Smooth muscle cell (in vitro differentiated cells): ENCODE results near the gene FOXRED2. TPM values are rescaled to one million over a fixed set of nuclear protein-coding genes. Genes with fewer than 3 reads are reported as not detected.
"Not testable (repeated sequence)": the region's sequence is repeated elsewhere in the genome, so short reads cannot be mapped to it uniquely, and the experiment has no call there.

ENCODE experiments used
- DNase-seq: peaks from one replicate; lab custom pipeline; 2025; ENCODE audit not compliant: unreplicated experiment; lab: John Stamatoyannopoulos, UW
- H2AFZ ChIP-seq: fragments of 200-600 bp; sonication (generic); 2 replicates; pipeline ENCODE4 v1.6.0; 2016; ENCODE audit warnings: antibody characterized with exemption, low read depth, mild to moderate bottlenecking
- H3F3A ChIP-seq: fragments of 200-600 bp; sonication (generic); 2 replicates; pipeline ENCODE4 v1.6.0; 2017; ENCODE audit warnings: antibody characterized with exemption, low read depth
- H3K27ac ChIP-seq: fragments of 200-600 bp; sonication (generic); 2 replicates; pipeline ENCODE4 v1.5.1; 2016; ENCODE audit warnings: low read depth, mild to moderate bottlenecking
- H3K27me3 ChIP-seq: fragments of 200-600 bp; sonication (generic); 2 replicates; pipeline ENCODE4 v1.6.1; 2016; ENCODE audit warnings: low read depth, mild to moderate bottlenecking
- H3K36me3 ChIP-seq: fragments of 200-600 bp; sonication (generic); 2 replicates; pipeline ENCODE4 v1.5.1; 2016; ENCODE audit warnings: low read depth
- H3K4me1 ChIP-seq: fragments of 200-600 bp; sonication (generic); 2 replicates; pipeline ENCODE4 v1.5.1; 2016; ENCODE audit warnings: low read depth
- H3K4me2 ChIP-seq: fragments of 200-600 bp; sonication (generic); 2 replicates; pipeline ENCODE4 v1.6.0; 2016; ENCODE audit warnings: mild to moderate bottlenecking
- H3K4me3 ChIP-seq: fragments of 200-600 bp; sonication (generic); 2 replicates; pipeline ENCODE4 v1.5.1; 2016; ENCODE audit warnings: mild to moderate bottlenecking
- H3K79me2 ChIP-seq: fragments of 200-600 bp; sonication (generic); 2 replicates; pipeline ENCODE4 v1.6.0; 2016; ENCODE audit warnings: low read depth, mild to moderate bottlenecking
- H3K9ac ChIP-seq: fragments of 200-600 bp; sonication (generic); 2 replicates; pipeline ENCODE4 v1.6.0; 2016; ENCODE audit warnings: low read depth
- H3K9me3 ChIP-seq: fragments of 200-600 bp; sonication (generic); replicated peaks from 2 replicates; pipeline ENCODE4 v1.5.1; 2016; ENCODE audit warnings: low read depth
- H4K20me1 ChIP-seq: fragments of 200-600 bp; sonication (generic); 2 replicates; pipeline ENCODE4 v1.6.0; 2016; ENCODE audit warnings: low read depth
- WGBS: methylation state at CpG from one replicate; pipeline ENCODE4 v1.1.7; 2016; ENCODE audit warnings: low lambda C conversion rate; 5-methylcytosine and 5-hydroxymethylcytosine counted together
- polyA plus RNA-seq: library from polyadenylated mRNA; unstranded; fragments of >200 nt; fragmentation: Nextera tagmentation; extraction: Ambion mirVana; gene quantifications from 2 replicates; pipeline ENCODE4 v1.2.1, GENCODE V29; 2016
- total RNA-seq: library from RNA; depleted of rRNA; stranded (reverse); fragments of >200 nt; gene quantifications from 2 replicates; pipeline ENCODE4 v1.2.3, GENCODE V29; 2014
- TF ChIP-seq, protein P1 (sequence below): fragments of 200-600 bp; sonication (generic); IDR thresholded peaks from 2 replicates; pipeline ENCODE4 v1.5.1; 2017; ENCODE audit warnings: borderline replicate concordance, mild to moderate bottlenecking, antibody characterized with exemption; ENCODE audit not compliant: insufficient read depth, poor library complexity, severe bottlenecking

The FOXRED2 gene
- total and polyA plus RNA-seq, 2 experiments from 2014 or later: 3.1 to 4.2 TPM

DNA sequence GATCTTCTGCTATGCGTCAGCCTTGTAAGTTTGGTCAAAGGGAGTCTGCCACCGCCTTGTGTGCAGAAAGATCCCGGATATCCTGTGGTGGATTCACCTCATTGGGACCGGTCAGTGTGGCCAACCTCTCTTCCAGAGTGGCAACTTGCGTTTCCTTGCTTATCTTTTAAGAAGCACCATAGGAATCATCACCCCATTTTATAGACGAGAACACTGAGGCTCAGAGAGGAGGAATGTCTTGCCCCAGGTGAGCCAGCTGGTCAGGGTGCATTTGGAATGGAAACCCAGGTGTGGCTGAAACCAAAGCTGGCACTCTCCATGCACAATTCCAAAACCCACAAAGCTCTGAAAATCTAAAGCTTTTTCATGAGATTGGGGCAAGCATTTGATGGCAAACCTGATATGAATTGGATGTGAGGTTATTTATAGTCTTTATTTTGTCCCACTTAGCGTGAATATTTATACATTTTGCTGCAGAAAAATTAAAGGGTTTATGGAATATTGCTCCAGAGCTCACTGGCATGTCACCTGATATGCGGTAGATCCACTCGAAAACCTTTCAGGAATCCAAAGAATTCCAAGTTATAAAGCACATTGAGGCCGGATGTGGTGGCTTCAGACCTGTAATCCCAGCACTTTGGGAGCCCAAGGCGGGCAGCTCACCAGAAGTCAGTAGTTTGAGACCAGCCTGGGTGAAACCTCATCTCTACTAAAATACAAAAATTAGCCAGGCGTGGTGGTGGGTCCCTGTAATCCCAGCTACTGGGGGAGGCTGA lies 34.2 kb upstream of the FOXRED2 start:
- H3K4me3 ChIP-seq: no peak overlapping the region
- 78% methylated on average over 12 of the region's 12 CpGs for WGBS
- H3K9me3 ChIP-seq: no peaks in the 10 kb centered on the region
- no peak overlapping the region for H2AFZ ChIP-seq
- TF ChIP-seq, protein P1, sequence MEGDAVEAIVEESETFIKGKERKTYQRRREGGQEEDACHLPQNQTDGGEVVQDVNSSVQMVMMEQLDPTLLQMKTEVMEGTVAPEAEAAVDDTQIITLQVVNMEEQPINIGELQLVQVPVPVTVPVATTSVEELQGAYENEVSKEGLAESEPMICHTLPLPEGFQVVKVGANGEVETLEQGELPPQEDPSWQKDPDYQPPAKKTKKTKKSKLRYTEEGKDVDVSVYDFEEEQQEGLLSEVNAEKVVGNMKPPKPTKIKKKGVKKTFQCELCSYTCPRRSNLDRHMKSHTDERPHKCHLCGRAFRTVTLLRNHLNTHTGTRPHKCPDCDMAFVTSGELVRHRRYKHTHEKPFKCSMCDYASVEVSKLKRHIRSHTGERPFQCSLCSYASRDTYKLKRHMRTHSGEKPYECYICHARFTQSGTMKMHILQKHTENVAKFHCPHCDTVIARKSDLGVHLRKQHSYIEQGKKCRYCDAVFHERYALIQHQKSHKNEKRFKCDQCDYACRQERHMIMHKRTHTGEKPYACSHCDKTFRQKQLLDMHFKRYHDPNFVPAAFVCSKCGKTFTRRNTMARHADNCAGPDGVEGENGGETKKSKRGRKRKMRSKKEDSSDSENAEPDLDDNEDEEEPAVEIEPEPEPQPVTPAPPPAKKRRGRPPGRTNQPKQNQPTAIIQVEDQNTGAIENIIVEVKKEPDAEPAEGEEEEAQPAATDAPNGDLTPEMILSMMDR: no peak
- no peaks in the 10 kb centered on the region for H3K4me1 ChIP-seq
- H3K79me2 ChIP-seq: no peaks in the 10 kb centered on the region
- H3K9ac ChIP-seq: no peak overlapping the region
- DNase-seq: no peak
- H3K27ac ChIP-seq: peak overlapping the region; percentile 38
- H3K36me3 ChIP-seq: no peaks in the 10 kb centered on the region
- H4K20me1 ChIP-seq: no peaks in the 10 kb centered on the region
- no peak overlapping the region for H3K4me2 ChIP-seq
- H3F3A ChIP-seq: no peaks in the 10 kb centered on the region
- no peaks in the 10 kb centered on the region for H3K27me3 ChIP-seq

DNA sequence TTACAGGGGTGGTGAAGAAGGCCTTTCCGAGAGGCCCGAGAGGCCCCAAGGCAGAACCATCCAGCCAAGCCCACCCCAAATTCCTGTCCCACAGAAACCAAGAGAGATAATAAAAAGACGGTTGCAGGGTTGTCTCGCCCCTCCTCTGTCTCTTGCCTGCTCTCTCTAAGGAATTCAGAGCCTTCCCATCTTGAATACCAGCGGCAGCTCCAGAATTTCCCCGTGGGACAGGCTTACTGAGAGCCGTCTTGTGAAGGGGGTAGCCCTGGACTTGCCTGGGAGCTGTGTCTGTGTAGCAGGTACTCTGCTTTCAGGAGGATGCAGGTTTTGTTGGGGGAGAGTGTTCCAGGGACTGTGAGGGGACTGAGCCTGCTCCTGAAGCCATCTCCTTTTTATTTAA lies 31.7 kb upstream of the FOXRED2 start:
- TF ChIP-seq, protein P1: no peak
- Histone ChIP-seq H3K4me2 (no peak overlapping the region), H3F3A (no peaks in the 10 kb centered on the region), H3K79me2 (no peaks in the 10 kb centered on the region), H3K27ac (no peak overlapping the region), H3K9me3 (no peaks in the 10 kb centered on the region), H3K4me3 (no peak overlapping the region), H3K36me3 (no peaks in the 10 kb centered on the region), H2AFZ (no peak overlapping the region), H3K9ac (no peak overlapping the region), H4K20me1 (no peaks in the 10 kb centered on the region), H3K27me3 (no peaks in the 10 kb centered on the region), H3K4me1 (no peaks in the 10 kb centered on the region)
- no peak for DNase-seq
- WGBS: 59% methylated on average over 7 of the region's 7 CpGs

DNA sequence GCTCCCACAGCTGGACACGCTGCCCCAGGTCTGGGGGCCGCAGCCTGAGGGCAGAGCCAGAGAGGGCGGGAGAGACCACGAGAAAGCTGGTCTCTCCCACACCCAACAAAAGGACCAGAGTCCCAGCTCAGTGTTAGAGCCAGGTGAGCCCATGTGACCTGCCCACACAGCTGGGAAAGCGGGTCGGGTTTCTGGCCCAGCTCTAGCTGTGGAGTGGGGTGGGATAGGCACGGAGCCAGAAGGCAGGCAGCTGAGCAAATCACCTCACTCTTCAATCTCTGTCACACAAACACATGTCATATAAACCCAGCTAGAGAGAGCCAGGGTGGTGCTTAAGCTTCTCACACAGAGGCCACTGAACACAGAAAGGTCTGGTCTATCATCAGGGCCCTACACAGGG lies 29.9 kb upstream of the FOXRED2 start:
- no peaks in the 10 kb centered on the region for H4K20me1 ChIP-seq
- no peaks in the 10 kb centered on the region for H3F3A ChIP-seq
- H3K9me3 ChIP-seq: no peaks in the 10 kb centered on the region
- DNase-seq: no peak
- no peaks in the 10 kb centered on the region for H3K36me3 ChIP-seq
- H3K4me1 ChIP-seq: no peaks in the 10 kb centered on the region
- no peaks in the 10 kb centered on the region for H3K79me2 ChIP-seq
- H3K4me2 ChIP-seq: no peak overlapping the region
- H2AFZ ChIP-seq: no peak overlapping the region
- H3K4me3 ChIP-seq: no peak overlapping the region
- H3K27me3 ChIP-seq: no peaks in the 10 kb centered on the region
- H3K27ac ChIP-seq: no peak overlapping the region
- H3K9ac ChIP-seq: no peak overlapping the region
- TF ChIP-seq, protein P1: no peak
- WGBS: 77% methylated on average over 7 of the region's 7 CpGs

DNA sequence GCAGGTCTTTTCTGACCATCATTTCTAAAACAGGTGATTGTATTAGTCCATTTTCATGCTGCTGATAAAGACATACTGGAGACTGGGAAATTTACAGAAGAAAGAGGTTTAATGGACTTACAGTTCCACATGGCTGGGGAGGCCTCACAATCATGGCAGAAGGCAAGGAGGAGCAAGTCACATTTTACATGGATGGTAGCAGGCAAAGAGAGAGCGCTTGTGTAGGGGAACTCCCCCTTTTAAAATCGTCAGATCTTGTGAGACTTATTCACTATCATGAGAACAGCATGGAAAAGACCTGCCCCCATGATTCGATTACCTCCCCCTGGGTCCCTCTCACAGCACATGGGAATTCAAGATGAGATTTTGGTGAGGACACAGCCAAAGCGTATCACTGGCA lies 26.5 kb upstream of the FOXRED2 start:
- not testable (repeated sequence) for H3F3A ChIP-seq, H3K4me3 ChIP-seq, H3K27me3 ChIP-seq, H2AFZ ChIP-seq, H3K36me3 ChIP-seq, H3K4me1 ChIP-seq, H3K79me2 ChIP-seq, H3K27ac ChIP-seq, H3K4me2 ChIP-seq, H3K9ac ChIP-seq, H3K9me3 ChIP-seq, H4K20me1 ChIP-seq, DNase-seq
- 69% methylated on average over 4 of the region's 4 CpGs for WGBS
